ENCODE data around the gene MAIP1.

Gene MAIP1

DNA sequence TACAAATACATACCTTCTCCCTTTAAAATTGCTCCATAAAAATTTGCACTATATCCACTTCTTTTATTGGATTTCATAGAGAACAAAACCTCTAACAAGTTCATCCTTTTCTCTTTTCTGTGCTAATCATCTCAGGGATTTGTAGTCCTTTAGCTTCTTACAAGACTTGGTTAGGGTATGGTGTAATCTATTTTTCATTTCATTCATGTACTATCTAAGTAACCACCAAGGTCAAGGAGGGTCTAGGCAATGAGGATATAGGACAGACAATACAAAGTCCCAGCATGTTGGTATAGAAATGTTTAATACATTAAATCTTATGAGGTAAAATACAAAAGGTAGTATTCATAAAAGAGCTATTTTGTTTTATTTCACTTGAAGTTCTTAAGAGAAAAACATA, 26.8 kb upstream of the MAIP1 start:
- Mint-ChIP-seq H3K27me3 (no peaks in the 10 kb centered on the region), H3K9me3 (no peaks in the 10 kb centered on the region), H3K4me3 (no peak overlapping the region), H3K4me1 (ENCODE audit: low read depth) (peaks cover 6% of the 10 kb centered on the region), H3K27ac (no peak overlapping the region), H3K36me3 (ENCODE audit: low read depth) (peaks cover 37% of the 10 kb centered on the region)
- intact Hi-C loops (cut with micrococcal nuclease) = no loop called here

- Mint-ChIP-seq H3K27me3 (no peaks in the 10 kb centered on the region), H3K27ac (no peak overlapping the region), H3K36me3 (ENCODE audit: low read depth) (peaks cover 37% of the 10 kb centered on the region), H3K4me3 (no peak overlapping the region), H3K9me3 (no peaks in the 10 kb centered on the region), H3K4me1 (ENCODE audit: low read depth) (no peaks in the 10 kb centered on the region)
- intact Hi-C loops (cut with micrococcal nuclease) = no loop called here
Measured at GRCh38 chr2:199929262-199929661, 26.1 kb upstream of the MAIP1 start.

DNA sequence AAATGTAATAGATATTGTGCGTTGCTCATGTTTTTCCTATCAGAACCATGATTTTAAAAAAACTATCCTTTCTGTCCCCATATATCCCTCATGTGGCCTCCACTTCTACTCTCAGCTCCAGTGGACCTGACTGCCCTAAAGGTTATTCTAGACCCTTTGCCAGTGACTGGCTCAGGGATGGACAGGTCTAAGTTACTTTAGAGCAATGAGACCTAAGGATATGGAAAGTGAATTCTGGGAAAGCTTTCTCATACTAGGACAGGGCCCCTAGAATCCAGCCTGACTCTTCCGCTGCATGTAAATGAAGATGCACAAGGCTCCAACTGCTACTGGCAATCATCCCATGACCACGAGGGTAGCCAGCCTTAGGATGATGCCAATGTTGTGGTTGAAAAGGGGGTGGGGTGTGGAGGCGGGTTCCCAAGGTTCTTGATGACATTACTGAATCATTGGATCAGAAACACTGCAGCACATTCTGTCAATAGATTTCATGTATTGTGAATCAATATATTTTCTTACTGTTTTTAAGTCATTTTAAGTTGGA, 23.0 kb upstream of the MAIP1 start:
- Mint-ChIP-seq H3K36me3 (ENCODE audit: low read depth) (peaks cover 29% of the 10 kb centered on the region), H3K4me3 (no peak overlapping the region), H3K9me3 (no peaks in the 10 kb centered on the region), H3K4me1 (ENCODE audit: low read depth) (no peaks in the 10 kb centered on the region), H3K27ac (no peak overlapping the region), H3K27me3 (no peaks in the 10 kb centered on the region)
- intact Hi-C loops (cut with micrococcal nuclease) = no loop called here

- no peaks in the 10 kb centered on the region for H3K27me3 Mint-ChIP-seq
- no peak overlapping the region for H3K4me3 Mint-ChIP-seq
- H3K9me3 Mint-ChIP-seq = no peaks in the 10 kb centered on the region
- no peaks in the 10 kb centered on the region for H3K4me1 Mint-ChIP-seq (ENCODE audit: low read depth)
- no peak overlapping the region for H3K27ac Mint-ChIP-seq
- peaks cover 39% of the 10 kb centered on the region for H3K36me3 Mint-ChIP-seq (ENCODE audit: low read depth)
- intact Hi-C loops (cut with micrococcal nuclease) = no loop called here
Measured at GRCh38 chr2:199933466-199933865, 21.9 kb upstream of the MAIP1 start.

- intact Hi-C loops (cut with micrococcal nuclease) = no loop called here
- Mint-ChIP-seq H3K36me3 (ENCODE audit: low read depth) (peaks cover 37% of the 10 kb centered on the region), H3K4me3 (no peak overlapping the region), H3K27me3 (no peaks in the 10 kb centered on the region), H3K27ac (no peak overlapping the region), H3K9me3 (no peaks in the 10 kb centered on the region), H3K4me1 (ENCODE audit: low read depth) (no peaks in the 10 kb centered on the region)
Measured at GRCh38 chr2:199936554-199936953, 18.8 kb upstream of the MAIP1 start.

- no peaks in the 10 kb centered on the region for H3K4me1 Mint-ChIP-seq (ENCODE audit: low read depth)
- H3K36me3 Mint-ChIP-seq (ENCODE audit: low read depth) = peaks cover 51% of the 10 kb centered on the region
- H3K27ac Mint-ChIP-seq = no peak overlapping the region
- no peaks in the 10 kb centered on the region for H3K27me3 Mint-ChIP-seq
- intact Hi-C loops (cut with micrococcal nuclease) = no loop called here
- no peaks in the 10 kb centered on the region for H3K9me3 Mint-ChIP-seq
- no peak overlapping the region for H3K4me3 Mint-ChIP-seq
Measured at GRCh38 chr2:199940373-199940772, 15.0 kb upstream of the MAIP1 start.

DNA sequence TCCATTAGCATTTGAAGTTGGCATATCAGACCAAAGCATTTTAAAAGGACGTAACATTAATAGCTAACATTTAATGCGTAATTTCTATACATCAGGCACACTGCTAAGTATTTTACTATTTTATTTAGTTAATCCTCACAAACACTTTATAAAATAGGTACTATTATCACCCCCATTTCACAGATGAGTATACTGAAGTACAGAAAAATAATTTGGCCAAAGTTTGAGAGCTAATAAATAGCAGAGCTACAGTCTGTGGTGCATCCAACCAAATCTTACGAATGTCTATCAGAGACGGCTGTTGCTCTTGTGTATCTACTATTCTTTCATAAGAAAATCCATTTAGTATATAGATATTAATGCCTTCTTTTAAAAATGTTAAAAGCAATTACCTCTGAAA, 12.0 kb upstream of the MAIP1 start:
- intact Hi-C loops (cut with micrococcal nuclease) = loop anchor here (2.0 kb wide), 1 partner anchor 239 kb away; no protein-coding TSS in a partner anchor
- Mint-ChIP-seq H3K27ac (no peak overlapping the region), H3K27me3 (no peaks in the 10 kb centered on the region)

GRCh38 chr2:199946196-199946595, 9.2 kb upstream of the MAIP1 start:
- Mint-ChIP-seq H3K36me3 (ENCODE audit: low read depth) (peaks cover 67% of the 10 kb centered on the region), H3K4me1 (ENCODE audit: low read depth) (peaks cover 6% of the 10 kb centered on the region), H3K27me3 (no peaks in the 10 kb centered on the region), H3K4me3 (no peak overlapping the region), H3K9me3 (no peaks in the 10 kb centered on the region), H3K27ac (no peak overlapping the region)
- intact Hi-C loops (cut with micrococcal nuclease) = no loop called here

More for the DNA sequence above, 12.0 kb upstream of the MAIP1 start:
- Mint-ChIP-seq H3K9me3 (no peaks in the 10 kb centered on the region), H3K4me3 (no peak overlapping the region), H3K4me1 (ENCODE audit: low read depth) (no peaks in the 10 kb centered on the region), H3K36me3 (ENCODE audit: low read depth) (peaks cover 68% of the 10 kb centered on the region)

- H3K4me1 Mint-ChIP-seq (ENCODE audit: low read depth) = peaks cover 10% of the 10 kb centered on the region
- no peaks in the 10 kb centered on the region for H3K9me3 Mint-ChIP-seq
- intact Hi-C loops (cut with micrococcal nuclease) = no loop called here
- H3K27me3 Mint-ChIP-seq = no peaks in the 10 kb centered on the region
- H3K36me3 Mint-ChIP-seq (ENCODE audit: low read depth) = peaks cover 67% of the 10 kb centered on the region
- no peak overlapping the region for H3K4me3 Mint-ChIP-seq
- H3K27ac Mint-ChIP-seq = no peak overlapping the region
Measured at GRCh38 chr2:199946836-199947235, 8.5 kb upstream of the MAIP1 start.

DNA sequence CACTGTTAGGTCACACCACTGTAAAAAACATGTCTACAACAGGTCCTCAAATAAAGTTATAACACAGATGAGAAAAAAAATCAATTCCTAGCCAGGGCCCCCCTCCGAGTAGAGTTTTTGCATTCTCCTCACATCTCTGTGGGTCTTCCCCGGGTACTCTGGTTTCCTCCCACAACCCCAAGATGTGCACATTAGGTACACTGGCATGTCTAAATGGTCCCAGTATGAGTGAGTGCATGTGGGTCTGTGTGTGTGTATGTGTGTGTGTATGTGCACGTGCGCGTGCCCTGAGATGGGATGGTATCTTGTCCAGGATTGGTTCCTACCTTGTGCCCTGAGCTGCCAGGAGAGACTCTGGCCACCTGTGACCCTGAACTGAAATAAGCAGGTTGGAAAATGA, 5.0 kb upstream of the MAIP1 start:
- no peak overlapping the region for H3K4me3 Mint-ChIP-seq
- peaks cover 45% of the 10 kb centered on the region for H3K36me3 Mint-ChIP-seq (ENCODE audit: low read depth)
- no peaks in the 10 kb centered on the region for H3K9me3 Mint-ChIP-seq
- H3K27ac Mint-ChIP-seq = no peak overlapping the region
- intact Hi-C loops (cut with micrococcal nuclease) = no loop called here
- no peaks in the 10 kb centered on the region for H3K27me3 Mint-ChIP-seq
- H3K4me1 Mint-ChIP-seq (ENCODE audit: low read depth) = peaks cover 19% of the 10 kb centered on the region

GRCh38 chr2:199951023-199951422, 4.4 kb upstream of the MAIP1 start:
- no peak overlapping the region for H3K27ac Mint-ChIP-seq
- H3K4me3 Mint-ChIP-seq = no peak overlapping the region
- intact Hi-C loops (cut with micrococcal nuclease) = no loop called here
- peaks cover 19% of the 10 kb centered on the region for H3K4me1 Mint-ChIP-seq (ENCODE audit: low read depth)
- H3K9me3 Mint-ChIP-seq = no peaks in the 10 kb centered on the region
- H3K36me3 Mint-ChIP-seq (ENCODE audit: low read depth) = peaks cover 45% of the 10 kb centered on the region
- H3K27me3 Mint-ChIP-seq = no peaks in the 10 kb centered on the region

DNA sequence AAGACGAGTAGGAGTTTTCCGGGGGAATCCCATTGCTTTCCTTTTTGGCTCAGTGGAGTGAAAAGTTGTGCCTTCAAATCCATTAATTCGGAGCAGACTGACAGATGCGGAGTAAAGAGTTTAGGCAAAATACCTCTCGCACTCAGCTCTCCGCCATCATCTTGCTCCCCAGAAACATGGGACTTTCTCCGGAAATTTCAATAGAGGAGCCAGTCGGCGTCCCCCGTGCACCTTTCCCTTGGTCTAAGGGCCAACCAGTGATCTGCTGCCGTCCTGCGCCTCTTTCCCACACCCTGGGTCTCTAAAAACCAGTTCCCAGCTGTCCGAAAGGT, 409 bp upstream of the MAIP1 start:
- Mint-ChIP-seq H3K27me3 (no peaks in the 10 kb centered on the region), H3K4me1 (ENCODE audit: low read depth) (peaks cover 43% of the 10 kb centered on the region), H3K9me3 (no peaks in the 10 kb centered on the region), H3K4me3 (peak overlapping the region; percentile 98), H3K27ac (peak overlapping the region; percentile 92), H3K36me3 (ENCODE audit: low read depth) (peaks cover 44% of the 10 kb centered on the region)
- intact Hi-C loops (cut with micrococcal nuclease) = loop anchor here (2.0 to 5.0 kb wide), 2 partner anchors 44 to 857 kb away; partner anchors contain the start of genes BZW1 and C2orf69

DNA sequence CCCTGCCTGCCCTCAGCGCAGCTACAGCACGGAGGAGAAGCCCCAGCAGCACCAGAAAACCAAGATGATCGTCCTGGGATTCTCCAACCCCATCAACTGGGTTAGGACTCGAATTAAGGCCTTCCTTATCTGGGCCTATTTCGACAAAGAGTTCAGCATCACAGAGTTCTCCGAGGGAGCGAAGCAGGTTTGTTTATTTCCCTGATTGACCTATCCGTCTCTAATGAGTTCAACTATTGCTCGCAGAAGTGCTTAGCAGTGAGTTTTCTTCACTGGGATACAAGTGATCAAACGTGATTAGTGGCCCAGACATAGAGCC, 639 bp downstream of the MAIP1 start:
- peaks cover 47% of the 10 kb centered on the region for H3K36me3 Mint-ChIP-seq (ENCODE audit: low read depth)
- intact Hi-C loops (cut with micrococcal nuclease) = loop anchor here (5.0 kb wide), 1 partner anchor 856 kb away; the partner anchor contains the start of gene BZW1
- peak overlapping the region; percentile 98 for H3K4me3 Mint-ChIP-seq
- peaks cover 38% of the 10 kb centered on the region for H3K4me1 Mint-ChIP-seq (ENCODE audit: low read depth)
- peak overlapping the region; percentile 92 for H3K27ac Mint-ChIP-seq
- no peaks in the 10 kb centered on the region for H3K9me3 Mint-ChIP-seq
- no peaks in the 10 kb centered on the region for H3K27me3 Mint-ChIP-seq

DNA sequence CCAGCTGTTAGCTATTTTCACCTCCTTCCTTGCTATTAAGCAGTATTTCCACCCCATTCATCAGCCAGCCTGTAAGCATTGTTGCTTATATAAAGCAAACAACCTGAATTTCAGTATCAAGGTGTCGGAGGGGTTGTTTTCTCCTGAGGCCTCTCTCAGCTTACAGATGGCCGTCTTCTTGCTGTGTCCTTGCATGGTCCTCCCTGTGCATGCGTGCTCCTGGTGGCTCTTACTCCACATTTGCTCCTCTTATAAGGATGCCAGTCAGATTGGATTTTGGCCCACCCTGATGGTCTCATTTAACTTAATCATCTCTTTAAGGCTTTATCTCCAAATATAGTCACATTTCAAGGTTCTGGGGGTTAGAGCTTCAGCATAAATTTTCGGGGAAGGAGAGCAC, 2.6 kb downstream of the MAIP1 start:
- peaks cover 65% of the 10 kb centered on the region for H3K36me3 Mint-ChIP-seq (ENCODE audit: low read depth)
- H3K4me1 Mint-ChIP-seq (ENCODE audit: low read depth) = peaks cover 33% of the 10 kb centered on the region
- no peak overlapping the region for H3K27ac Mint-ChIP-seq
- H3K9me3 Mint-ChIP-seq = no peaks in the 10 kb centered on the region
- H3K4me3 Mint-ChIP-seq = no peak overlapping the region
- H3K27me3 Mint-ChIP-seq = no peaks in the 10 kb centered on the region
- intact Hi-C loops (cut with micrococcal nuclease) = loop anchor here (5.0 kb wide), 1 partner anchor 854 kb away; the partner anchor contains the start of gene BZW1

GRCh38 chr2:199962203-199962602, 6.8 kb downstream of the MAIP1 start:
- Mint-ChIP-seq H3K36me3 (ENCODE audit: low read depth) (peaks cover 80% of the 10 kb centered on the region), H3K27ac (no peak overlapping the region), H3K9me3 (no peaks in the 10 kb centered on the region), H3K4me3 (no peak overlapping the region), H3K27me3 (no peaks in the 10 kb centered on the region), H3K4me1 (ENCODE audit: low read depth) (peaks cover 13% of the 10 kb centered on the region)
- intact Hi-C loops (cut with micrococcal nuclease) = no loop called here

All from dendritic cell treated with granulocyte-macrophage colony-stimulating factor and Interleukin-4, amounts not matched to agents 40 ng/mL and 50 ng/mL, for 4 days (primary cell).